ENCODE measurements around the gene MSI2.

- no peak for TF ChIP-seq CTCF (conservative IDR thresholded peaks at IDR 0.05; ENCODE audit: low read depth in 2 of 2)
- no peak for TF ChIP-seq POLR2AphosphoS5 (IDR thresholded peaks at IDR 0.05; ENCODE audit: low read depth)
- TF ChIP-seq, protein P1, sequence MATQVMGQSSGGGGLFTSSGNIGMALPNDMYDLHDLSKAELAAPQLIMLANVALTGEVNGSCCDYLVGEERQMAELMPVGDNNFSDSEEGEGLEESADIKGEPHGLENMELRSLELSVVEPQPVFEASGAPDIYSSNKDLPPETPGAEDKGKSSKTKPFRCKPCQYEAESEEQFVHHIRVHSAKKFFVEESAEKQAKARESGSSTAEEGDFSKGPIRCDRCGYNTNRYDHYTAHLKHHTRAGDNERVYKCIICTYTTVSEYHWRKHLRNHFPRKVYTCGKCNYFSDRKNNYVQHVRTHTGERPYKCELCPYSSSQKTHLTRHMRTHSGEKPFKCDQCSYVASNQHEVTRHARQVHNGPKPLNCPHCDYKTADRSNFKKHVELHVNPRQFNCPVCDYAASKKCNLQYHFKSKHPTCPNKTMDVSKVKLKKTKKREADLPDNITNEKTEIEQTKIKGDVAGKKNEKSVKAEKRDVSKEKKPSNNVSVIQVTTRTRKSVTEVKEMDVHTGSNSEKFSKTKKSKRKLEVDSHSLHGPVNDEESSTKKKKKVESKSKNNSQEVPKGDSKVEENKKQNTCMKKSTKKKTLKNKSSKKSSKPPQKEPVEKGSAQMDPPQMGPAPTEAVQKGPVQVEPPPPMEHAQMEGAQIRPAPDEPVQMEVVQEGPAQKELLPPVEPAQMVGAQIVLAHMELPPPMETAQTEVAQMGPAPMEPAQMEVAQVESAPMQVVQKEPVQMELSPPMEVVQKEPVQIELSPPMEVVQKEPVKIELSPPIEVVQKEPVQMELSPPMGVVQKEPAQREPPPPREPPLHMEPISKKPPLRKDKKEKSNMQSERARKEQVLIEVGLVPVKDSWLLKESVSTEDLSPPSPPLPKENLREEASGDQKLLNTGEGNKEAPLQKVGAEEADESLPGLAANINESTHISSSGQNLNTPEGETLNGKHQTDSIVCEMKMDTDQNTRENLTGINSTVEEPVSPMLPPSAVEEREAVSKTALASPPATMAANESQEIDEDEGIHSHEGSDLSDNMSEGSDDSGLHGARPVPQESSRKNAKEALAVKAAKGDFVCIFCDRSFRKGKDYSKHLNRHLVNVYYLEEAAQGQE (IDR thresholded peaks at IDR 0.05; ENCODE audit: unreplicated experiment): no peak
- no peak for TF ChIP-seq EZH2phosphoT487 (IDR thresholded peaks at IDR 0.05; ENCODE audit: unreplicated experiment)
- no peak for TF ChIP-seq EZH2 (IDR thresholded peaks at IDR 0.05; ENCODE audit: low read depth, unreplicated experiment)
- TF ChIP-seq STAT1 (IDR thresholded peaks at IDR 0.05; ENCODE audit: unreplicated experiment): no peak
- TF ChIP-seq ETS1 (IDR thresholded peaks at IDR 0.05): no peak
- TF ChIP-seq ZNF331 (CRISPR knock-in tag; IDR thresholded peaks at IDR 0.05; ENCODE audit: low read depth): no peak
- TF ChIP-seq JUNB (IDR thresholded peaks at IDR 0.05; ENCODE audit: unreplicated experiment): no peak
- TF ChIP-seq ZNF114 (CRISPR knock-in tag; IDR thresholded peaks at IDR 0.05): no peak
Measured at GRCh38 chr17:57269052-57269451, 12.7 kb downstream of the MSI2 start.

All from GM23338 (cell line).